NCI-H146 treated with DMSO at 0.1 percent for 48 hours (cell line): ENCODE data around the gene P2RX6.
"Not testable (repeated sequence)": the region's sequence is repeated elsewhere in the genome, so short reads cannot be mapped to it uniquely, and the experiment has no call there.

ENCODE experiments used
- DNase-seq: peaks from one replicate; lab custom pipeline; 2025; ENCODE audit not compliant: unreplicated experiment; lab: John Stamatoyannopoulos, UW

Gene P2RX6

GRCh38 chr22:21051145-21051830 is 36.3 kb downstream of the P2RX6 start:
- DNase-seq, result no peak

- no peak for DNase-seq
Measured at GRCh38 chr22:21051831-21052400, 37.0 kb downstream of the P2RX6 start.

GRCh38 chr22:21052715-21053459 is 37.9 kb downstream of the P2RX6 start:
- DNase-seq, result no peak

- no peak for DNase-seq
Measured at GRCh38 chr22:21054046-21054713, 39.2 kb downstream of the P2RX6 start.

- no peak for DNase-seq
Measured at GRCh38 chr22:21054714-21055563, 40.0 kb downstream of the P2RX6 start.

- no peak for DNase-seq
Measured at GRCh38 chr22:21055564-21055834, 40.5 kb downstream of the P2RX6 start.

GRCh38 chr22:21055880-21056319 is 40.9 kb downstream of the P2RX6 start:
- DNase-seq, result no peak

- not testable (repeated sequence) for DNase-seq
Measured at GRCh38 chr22:21060363-21060762, 45.4 kb downstream of the P2RX6 start.

- DNase-seq, result not testable (repeated sequence)
Measured at GRCh38 chr22:21061660-21062321, 46.8 kb downstream of the P2RX6 start.

- DNase-seq, result not testable (repeated sequence)
Measured at GRCh38 chr22:21064425-21064824, 49.5 kb downstream of the P2RX6 start.

- DNase-seq, result no peak
Measured at GRCh38 chr22:21064917-21065864, 50.2 kb downstream of the P2RX6 start.

GRCh38 chr22:21067075-21067900 is 52.3 kb downstream of the P2RX6 start:
- DNase-seq, result no peak

- DNase-seq, result no peak
Measured at GRCh38 chr22:21067901-21068680, 53.1 kb downstream of the P2RX6 start.

- DNase-seq, result no peak
Measured at GRCh38 chr22:21068681-21069276, 53.8 kb downstream of the P2RX6 start.

- DNase-seq, result no peak
Measured at GRCh38 chr22:21069375-21069774, 54.4 kb downstream of the P2RX6 start.

GRCh38 chr22:21070690-21071615 is 56.0 kb downstream of the P2RX6 start:
- no peak for DNase-seq
